GM18861 (cell line): ENCODE results near the gene DEF6.

ENCODE experiments used
- ATAC-seq: cut with Tn5 transposase; IDR thresholded peaks from one replicate; pipeline ENCODE4 v1.9.1; 2021; ENCODE audit not compliant: unreplicated experiment

DEF6 gene

DNA sequence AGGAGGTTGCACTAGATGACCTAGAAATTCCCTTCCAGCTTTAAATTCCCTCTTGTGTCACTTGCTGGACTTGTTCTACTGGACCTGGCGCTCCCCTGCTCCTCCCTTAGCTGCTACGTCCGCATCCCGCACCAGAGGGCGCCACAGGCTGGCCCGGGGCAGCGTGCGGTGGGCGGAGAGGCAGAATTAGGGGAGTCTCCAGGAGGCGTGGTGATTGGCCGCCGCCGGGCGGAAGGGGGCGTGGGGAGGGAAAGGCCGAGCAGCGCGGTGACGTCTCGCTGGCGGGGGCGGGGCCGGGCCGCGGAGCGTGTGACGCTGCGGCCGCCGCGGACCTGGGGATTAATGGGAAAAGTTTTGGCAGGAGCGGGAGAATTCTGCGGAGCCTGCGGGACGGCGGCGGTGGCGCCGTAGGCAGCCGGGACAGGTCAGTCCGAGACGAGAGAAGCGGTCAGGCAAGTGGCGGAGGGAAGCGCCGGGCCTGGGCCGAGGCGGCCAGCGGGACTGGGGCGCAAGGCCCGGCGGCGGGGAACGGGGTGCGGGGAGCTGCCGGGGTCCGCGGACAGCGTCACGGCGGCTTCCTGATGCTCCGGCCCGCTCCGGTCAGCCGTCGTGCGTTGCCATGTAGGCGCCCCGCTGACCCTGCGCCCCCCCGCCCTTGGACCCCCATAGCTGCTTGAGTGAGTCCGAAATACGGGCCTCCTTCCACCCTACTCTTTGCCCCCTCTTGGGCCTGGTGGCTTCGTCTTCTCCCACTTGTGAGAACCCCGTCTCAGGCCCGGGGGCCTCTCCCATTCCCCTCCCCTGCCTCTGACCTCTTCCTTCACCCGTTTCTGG lies 44.9 kb downstream of the DEF6 start, which contains the start of gene PPARD:
Gene PPARD, plus strand, starts transcription at position 301 of the 834 bp plus-strand sequence. CDS start 68,530 bp downstream, outside the sequence.
- ATAC-seq: peak; percentile 92

DNA sequence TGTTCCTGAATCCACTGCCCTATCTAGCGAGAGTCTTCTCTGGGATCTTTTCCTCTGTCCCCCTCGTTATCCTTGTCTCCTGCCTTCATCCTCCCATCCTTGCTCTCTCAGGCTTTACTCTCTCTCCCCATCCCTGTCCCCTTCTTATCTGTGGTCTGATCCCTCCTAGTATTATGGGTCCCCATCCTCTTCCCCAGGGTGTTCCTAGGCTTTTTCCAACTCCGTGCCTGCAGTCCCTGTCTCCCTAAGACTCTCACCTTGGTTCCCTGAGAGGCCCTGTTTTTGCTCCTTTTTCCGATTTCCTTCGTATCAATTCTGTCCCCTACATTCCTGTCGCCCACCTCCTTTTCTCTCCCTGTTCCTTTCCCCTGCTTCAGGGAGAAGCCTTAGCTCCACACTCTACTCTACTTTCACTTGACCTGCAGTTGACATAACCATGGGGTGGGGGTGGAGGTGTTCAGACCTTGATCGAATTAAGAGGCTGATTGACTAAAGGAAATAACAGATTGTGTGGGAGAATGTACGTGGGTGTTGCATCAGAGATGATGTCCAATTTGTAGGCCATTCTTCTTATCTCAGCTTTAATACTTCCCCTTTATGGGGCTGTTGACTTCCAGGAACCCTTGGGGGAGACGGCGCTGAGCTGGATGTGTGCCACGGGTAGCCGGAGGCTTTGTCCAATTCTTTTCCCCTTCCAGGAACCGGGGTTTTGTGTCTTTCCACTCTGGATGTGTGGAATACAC lies 45.6 kb downstream of the DEF6 start:
- ATAC-seq: no peak

DNA sequence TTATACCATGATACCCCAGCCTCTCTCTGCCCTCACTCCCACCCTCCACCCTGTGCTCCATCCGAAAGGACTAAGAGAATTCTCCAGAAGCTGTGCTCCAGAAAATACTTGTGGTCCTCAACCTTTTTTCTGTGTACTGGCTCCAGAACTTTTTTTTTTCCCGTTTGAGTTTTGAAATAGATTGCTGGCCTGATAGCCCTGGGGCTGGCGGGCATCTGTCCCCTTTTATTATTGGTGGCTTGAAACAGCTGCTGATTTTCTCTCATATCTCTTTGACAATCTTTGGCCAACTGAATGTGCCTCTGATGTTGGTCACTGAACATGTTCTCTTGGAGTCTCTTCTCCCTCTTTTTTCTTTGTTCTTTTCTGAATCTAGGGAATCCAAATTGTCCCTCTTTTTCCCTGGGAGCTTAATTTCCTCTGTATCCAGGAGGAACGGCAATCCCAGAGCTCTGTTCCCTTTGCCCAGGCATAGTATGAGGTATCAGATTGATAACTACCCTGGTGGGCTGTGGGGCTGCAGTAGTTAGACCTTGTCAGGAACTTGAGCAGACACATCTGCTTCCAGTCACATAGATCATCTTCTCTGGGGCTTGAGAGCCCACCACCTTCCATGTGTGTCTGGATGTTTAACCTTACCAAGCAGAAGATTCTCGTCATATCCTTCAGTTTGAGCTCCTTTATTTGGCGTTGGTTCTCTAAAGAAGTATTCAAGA lies 46.4 kb downstream of the DEF6 start:
- no peak for ATAC-seq

GRCh38 chr6:35351422-35351821 lies 53.8 kb downstream of the DEF6 start:
- ATAC-seq: no peak

DNA sequence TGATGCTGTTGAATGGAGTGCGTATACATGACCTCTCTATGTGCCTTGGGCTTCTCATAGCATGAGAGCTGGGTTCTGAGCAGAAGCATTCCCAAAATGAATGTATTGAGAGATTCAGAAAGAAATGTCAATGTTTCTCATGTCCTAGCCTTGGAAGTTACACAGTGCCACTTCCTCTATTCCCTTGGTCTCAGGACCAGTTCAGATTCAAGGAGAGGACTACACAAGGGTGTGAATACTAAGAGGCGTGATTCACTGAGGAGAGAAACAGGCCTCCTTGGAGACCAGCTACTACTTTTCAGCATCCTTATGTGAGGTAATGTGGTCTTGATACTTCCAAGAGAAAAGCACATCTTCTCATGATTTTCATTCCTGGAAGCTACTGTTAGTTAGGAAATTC lies 55.1 kb downstream of the DEF6 start:
- no peak for ATAC-seq

DNA sequence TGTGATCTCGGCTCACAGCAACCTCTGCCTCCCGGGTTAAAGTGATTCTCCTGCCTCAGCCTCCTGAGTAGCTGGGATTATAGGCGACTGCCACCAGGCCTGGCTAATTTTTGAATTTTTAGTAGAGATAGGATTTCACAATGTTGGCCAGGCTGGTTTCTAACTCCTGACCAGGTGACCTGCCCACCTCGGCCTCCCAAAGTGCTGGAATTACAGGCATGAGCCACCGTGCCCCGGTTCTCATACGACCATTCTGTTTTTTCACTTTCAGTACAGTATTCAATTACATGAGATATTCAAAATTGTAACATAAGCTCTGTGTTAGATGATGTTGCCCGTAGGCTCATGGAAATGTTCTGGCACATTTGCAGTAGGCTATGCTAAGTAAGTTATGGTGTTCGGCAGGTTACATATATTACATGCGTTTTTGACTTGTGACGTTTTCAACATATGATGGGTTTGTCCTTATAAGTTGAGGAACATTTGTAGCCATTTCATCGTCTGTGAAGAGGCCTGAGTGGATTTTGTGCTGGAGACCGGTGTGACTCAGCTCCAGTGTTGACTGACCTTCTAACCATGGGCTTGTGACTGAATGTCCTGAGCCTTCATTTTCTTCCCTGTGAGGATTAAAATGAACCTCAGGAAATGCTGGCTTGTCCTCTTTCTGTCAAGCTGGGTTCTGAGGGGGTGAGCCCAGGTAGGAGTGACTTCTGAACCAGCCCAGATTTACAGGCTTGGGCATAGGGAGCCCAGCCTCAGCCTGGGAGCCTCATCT lies 56.9 kb downstream of the DEF6 start:
- no peak for ATAC-seq

GRCh38 chr6:35356391-35356790 lies 58.8 kb downstream of the DEF6 start:
- ATAC-seq: no peak

DNA sequence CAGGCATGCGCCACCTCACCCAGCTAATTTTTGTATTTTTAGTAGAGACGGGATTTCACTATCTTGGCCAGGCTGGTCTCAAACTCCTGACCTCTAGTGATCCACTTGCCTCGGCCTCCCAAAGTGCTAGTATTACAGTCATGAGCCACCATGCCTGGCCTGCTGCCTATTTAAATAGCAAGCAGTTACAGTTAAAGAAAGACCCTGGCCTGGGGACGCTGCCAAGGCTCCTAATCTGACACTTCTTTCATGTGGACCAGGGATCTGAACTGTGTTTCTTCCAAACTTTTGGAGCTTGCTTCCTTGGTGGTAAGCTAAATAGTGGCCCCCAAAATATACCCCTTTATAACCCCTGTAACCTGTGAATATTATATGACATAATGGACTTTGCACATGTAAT lies 60.1 kb downstream of the DEF6 start:
- ATAC-seq: no peak

- ATAC-seq: no peak
These were observed 60.5 kb downstream of the DEF6 start for GRCh38 chr6:35358086-35358485.

DNA sequence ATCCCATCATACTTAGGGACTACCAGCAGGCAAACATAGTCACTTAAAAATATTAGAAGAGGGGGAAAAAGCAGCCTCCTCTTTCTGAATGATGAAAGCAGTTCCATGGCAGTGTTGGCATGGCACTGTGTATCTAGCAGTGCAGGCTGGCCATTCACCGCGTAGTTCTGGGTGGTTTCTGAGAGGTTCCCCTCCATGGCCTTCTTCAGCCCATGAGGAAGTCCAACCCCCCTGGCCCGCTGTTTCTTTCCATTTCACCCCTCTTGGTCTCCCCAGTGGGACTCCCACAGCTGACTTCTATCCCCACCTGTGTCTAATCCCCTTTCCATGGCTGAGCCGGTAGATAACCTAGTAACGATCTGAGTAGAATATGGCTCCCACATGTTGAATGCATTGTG lies 61.7 kb downstream of the DEF6 start:
- no peak for ATAC-seq

DNA sequence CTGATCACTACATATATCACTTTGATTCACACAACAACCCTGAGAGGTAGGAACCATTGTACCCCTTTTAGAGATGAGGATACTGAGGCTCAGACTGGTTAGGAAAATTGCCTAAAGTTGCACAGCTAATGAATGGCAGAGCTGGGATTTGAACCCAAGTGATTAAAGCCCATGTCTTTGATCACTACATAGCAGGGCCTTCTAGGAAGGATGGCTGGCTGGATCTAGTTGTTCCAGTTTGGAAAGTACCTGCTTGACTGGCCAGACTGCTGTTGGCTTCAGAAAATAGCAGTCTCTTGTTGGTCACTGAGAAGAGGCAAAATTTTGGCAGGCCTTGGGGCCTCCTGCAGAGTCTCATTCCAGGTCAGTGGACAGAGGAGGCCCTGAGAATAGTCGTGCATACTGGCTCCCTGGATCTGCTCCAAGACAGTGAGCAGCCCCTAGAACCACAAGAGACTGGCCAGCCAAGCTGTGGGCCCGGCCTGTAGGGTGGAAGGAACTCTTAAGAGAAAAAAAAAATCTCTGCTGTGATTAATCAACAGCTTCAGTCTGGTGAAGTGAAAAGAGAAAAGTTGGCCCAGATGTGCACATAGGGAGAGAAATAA lies 62.2 kb downstream of the DEF6 start:
- ATAC-seq: no peak

- ATAC-seq: no peak
These were observed 62.9 kb downstream of the DEF6 start for GRCh38 chr6:35360349-35361138.

DNA sequence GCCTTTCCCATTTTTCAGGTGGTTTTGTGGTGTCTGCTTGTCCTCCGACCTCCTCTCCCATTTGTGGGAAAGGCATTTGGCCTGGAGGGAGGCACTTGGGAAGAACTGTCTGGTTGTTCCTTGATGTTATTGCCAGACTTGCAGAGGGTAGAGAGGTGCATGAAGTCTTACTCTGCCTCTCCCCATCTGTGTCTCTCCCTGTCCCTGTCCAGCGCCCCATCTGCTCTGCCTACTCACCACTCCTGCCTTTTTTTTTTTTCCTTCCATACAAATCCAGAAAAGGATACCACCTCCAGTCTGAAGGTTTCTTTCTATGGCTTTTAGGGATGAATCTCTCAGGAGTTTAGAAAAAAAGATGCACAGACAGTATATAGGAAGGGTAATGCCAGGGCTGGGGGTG lies 64.6 kb downstream of the DEF6 start:
- ATAC-seq: no peak

DNA sequence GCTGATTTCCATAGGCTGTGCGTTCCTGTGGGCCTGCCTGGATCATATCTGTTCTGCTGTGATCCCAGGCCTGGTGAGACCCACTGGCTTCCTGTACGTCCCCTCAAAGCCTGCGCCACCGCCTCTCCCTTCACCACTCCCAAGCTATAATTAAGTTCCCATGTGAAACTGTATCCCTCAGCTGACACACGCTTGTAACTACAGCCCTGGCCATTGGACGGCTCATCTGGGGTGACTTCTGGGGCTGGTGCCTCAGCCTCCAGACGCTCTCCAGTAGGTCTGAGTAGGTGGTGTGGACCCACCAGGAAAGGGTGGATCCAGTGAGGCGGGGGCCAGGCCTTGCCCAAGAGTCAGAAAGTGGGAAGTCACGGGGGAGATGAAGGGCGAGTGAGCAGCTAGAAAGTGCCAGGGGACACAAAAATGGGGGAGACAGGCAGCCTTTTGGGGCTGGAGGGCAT lies 65.7 kb downstream of the DEF6 start:
- no peak for ATAC-seq

- no peak for ATAC-seq
These were observed 68.1 kb downstream of the DEF6 start for GRCh38 chr6:35365594-35366203.

DNA sequence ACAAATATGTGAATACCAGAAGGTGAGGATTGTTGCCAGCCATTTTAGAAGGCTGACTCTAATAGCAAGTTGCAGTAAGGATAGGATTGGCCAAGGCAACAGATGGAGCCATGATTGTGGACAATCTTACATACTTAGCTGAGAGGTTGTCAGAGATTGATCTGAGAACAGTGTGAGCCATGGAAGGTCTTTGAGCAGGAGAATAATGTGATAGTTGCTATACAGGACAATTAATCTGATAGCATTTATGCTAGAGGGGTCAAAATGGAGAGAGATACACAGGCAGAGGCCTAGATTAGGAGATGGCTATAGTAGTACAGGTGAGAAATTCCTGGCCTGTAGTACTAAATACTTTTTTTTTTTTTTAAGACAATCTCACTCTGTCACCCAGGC lies 68.6 kb downstream of the DEF6 start:
- ATAC-seq: no peak

- ATAC-seq: no peak
These were observed 70.0 kb downstream of the DEF6 start for GRCh38 chr6:35367646-35368037.

- ATAC-seq: no peak
These were observed 70.6 kb downstream of the DEF6 start for GRCh38 chr6:35368038-35368887.
